Endothelial cell of umbilical vein (primary cell): Measurements from ENCODE around the gene ZCCHC14. TPM values are rescaled to one million over a fixed set of nuclear protein-coding genes. Genes with fewer than 3 reads are reported as not detected.

Experiments
- BruUV-seq: library from RNA; stranded (reverse); fragments of 400-500 nt; replicated peaks from 2 replicates; lab custom pipeline; 2021; lab: Mats Ljungman, UMichigan
- CTCF ChIA-PET: fragments of 300-600, 350-600 bp; sonication (Branson Sonifier 250); formaldehyde crosslinking; loops from one replicate; lab custom pipeline; 2021; ENCODE audit warnings: antibody characterized with exemption, inconsistent platforms; lab: Charles Lee
- POLR2A ChIA-PET: fragments of 300-600, 350-600 bp; sonication (Branson Sonifier 250); formaldehyde crosslinking; loops from one replicate; lab custom pipeline; 2021; ENCODE audit warnings: antibody characterized with exemption, inconsistent platforms; lab: Charles Lee
- DNase-seq: peaks from one replicate; pipeline ENCODE4 v3.0.0-alpha.2; 2011; ENCODE audit warnings: low read depth, low spot score
- FAIRE-seq: peaks from 2 replicates; lab custom pipeline; 2011; peaks lifted over from hg19 to GRCh38; lab: Jason Lieb, UNC
- H2AFZ ChIP-seq: 2 replicates; pipeline ENCODE4 v1.6.0; 2012; ENCODE audit warnings: low read depth, low read length, control low read depth, inconsistent platforms
- H3K27ac ChIP-seq: 2 replicates; pipeline ENCODE4 v1.5.1; 2011; ENCODE audit warnings: low read depth, mild to moderate bottlenecking, control low read depth, low read length, moderate library complexity; ENCODE audit not compliant: insufficient read depth
- H3K27me3 ChIP-seq, 2 experiments: 2 replicates each; pipeline versions ENCODE4 v1.6.0 to v1.6.1; 2011; ENCODE audit warnings: low read length in 2 of 2, mixed read lengths in 1 of 2; ENCODE audit not compliant: control insufficient read depth in 2 of 2, insufficient read depth in 2 of 2
- H3K36me3 ChIP-seq, 2 experiments: 2 replicates in 1 of 2; 3 replicates in 1 of 2; pipeline ENCODE4 v1.5.1; 2011; ENCODE audit warnings: low read length in 2 of 2, mild to moderate bottlenecking in 1 of 2, moderate library complexity in 1 of 2; ENCODE audit not compliant: control insufficient read depth in 2 of 2, insufficient read depth in 2 of 2; ENCODE audit errors: extremely low read depth in 1 of 2
- H3K4me1 ChIP-seq: 3 replicates; pipeline ENCODE4 v1.5.1; 2011; ENCODE audit warnings: mild to moderate bottlenecking, low read length; ENCODE audit not compliant: control insufficient read depth, insufficient read depth; ENCODE audit errors: extremely low read depth
- H3K4me2 ChIP-seq: 2 replicates; pipeline ENCODE4 v1.6.1; 2011; ENCODE audit warnings: low read length, control low read depth, mixed read lengths; ENCODE audit not compliant: insufficient read depth
- H3K4me3 ChIP-seq, 3 experiments: fragments of 200-600 bp in 1 of 3; sonication (generic), shearing (Covaris generic) in 1 of 3; replicated peaks in 1 of 3; 2 replicates each; pipeline ENCODE4 v1.5.1; 2011 to 2016; ENCODE audit warnings: control low read depth in 3 of 3, low read length in 3 of 3, mild to moderate bottlenecking in 2 of 3, inconsistent platforms in 1 of 3, low read depth in 1 of 3, moderate library complexity in 1 of 3; ENCODE audit not compliant: insufficient read depth in 1 of 3
- H3K79me2 ChIP-seq: 2 replicates; pipeline ENCODE4 v1.6.0; 2012; ENCODE audit warnings: low read length, inconsistent platforms; ENCODE audit not compliant: control insufficient read depth, insufficient read depth
- H3K9ac ChIP-seq: replicated peaks from 2 replicates; pipeline ENCODE3; 2011; ENCODE audit warnings: low read length, control low read depth; ENCODE audit not compliant: insufficient read depth; ENCODE audit errors: extremely low read depth
- H3K9me1 ChIP-seq: replicated peaks from 3 replicates; pipeline ENCODE4 v1.6.0; 2011; ENCODE audit warnings: mild to moderate bottlenecking, low read length; ENCODE audit not compliant: control insufficient read depth, insufficient read depth; ENCODE audit errors: extremely low read depth
- H3K9me3 ChIP-seq: replicated peaks from 2 replicates; pipeline ENCODE4 v1.5.1; 2012; ENCODE audit warnings: low read length, inconsistent platforms; ENCODE audit not compliant: control insufficient read depth, insufficient read depth
- H4K20me1 ChIP-seq: replicated peaks from 2 replicates; pipeline ENCODE3; 2011; ENCODE audit warnings: mild to moderate bottlenecking, low read length; ENCODE audit not compliant: control insufficient read depth, insufficient read depth; ENCODE audit errors: extremely low read depth
- EZH2 ChIP-seq: IDR thresholded peaks from 2 replicates; pipeline ENCODE4 v1.6.1; 2012; ENCODE audit warnings: borderline replicate concordance, low read depth, mild to moderate bottlenecking, moderate library complexity, low read length, inconsistent platforms; ENCODE audit not compliant: severe bottlenecking
- FOS ChIP-seq: IDR thresholded peaks from 2 replicates; pipeline ENCODE4 v1.6.1; 2011; ENCODE audit warnings: mild to moderate bottlenecking, low read length, moderate library complexity, borderline replicate concordance; ENCODE audit not compliant: insufficient read depth
- GATA2 ChIP-seq: IDR thresholded peaks from 2 replicates; pipeline ENCODE4 v1.7.0; 2011; ENCODE audit warnings: low read depth, mild to moderate bottlenecking, moderate library complexity, mixed read lengths, low read length; ENCODE audit not compliant: insufficient read length, insufficient read depth
- JUN ChIP-seq: IDR thresholded peaks from 2 replicates; pipeline ENCODE4 v1.6.1; 2011; ENCODE audit warnings: borderline replicate concordance, low read depth; ENCODE audit not compliant: insufficient read length, insufficient read depth
- MAX ChIP-seq: IDR thresholded peaks from 2 replicates; pipeline ENCODE4 v1.6.1; 2011; ENCODE audit not compliant: insufficient read depth, insufficient read length
- MYC ChIP-seq: IDR thresholded peaks from one replicate; pipeline ENCODE4 v1.6.1; 2011; ENCODE audit warnings: mild to moderate bottlenecking, low read depth, low read length
- POLR2A ChIP-seq: IDR thresholded peaks from 2 replicates; pipeline ENCODE4 v1.6.1; 2012; ENCODE audit warnings: low read depth, mild to moderate bottlenecking, control low read depth, low read length
- POLR2AphosphoS5 ChIP-seq: IDR thresholded peaks from 2 replicates; pipeline ENCODE4 v1.6.1; 2012; ENCODE audit warnings: low read depth, mild to moderate bottlenecking, control low read depth, low read length, moderate library complexity; ENCODE audit not compliant: insufficient read depth
- dilution Hi-C: fragments of 300-500 bp; cut with MboI; formaldehyde crosslinking; loops from one replicate; pipeline ENCODE4 v1.15.0; 2019; ENCODE audit warnings: low sequenced_read_pairs; ENCODE audit not compliant: extremely low pct_ligation_motif_present
- intact Hi-C: fragments of 100-400 bp; cut with micrococcal nuclease; formaldehyde crosslinking; loops from one replicate; pipeline ENCODE4 v1.10.0; 2022
- polyA plus RNA-seq, 4 experiments: library from polyadenylated mRNA; depleted of rRNA in 3 of 4; stranded (reverse) in 3 of 4; unstranded in 1 of 4; fragments of >200 nt; gene quantifications; 2 replicates each; pipeline versions ENCODE4 v1.2.1 to v1.2.3, GENCODE V29; 2011 to 2012; ENCODE audit warnings: missing spikeins in 1 of 4
- total RNA-seq: library from RNA; stranded (reverse); gene quantifications from 2 replicates; pipeline ENCODE4 v1.2.3, GENCODE V29; 2021
- TF ChIP-seq, protein P1 (sequence below), 2 donors: IDR thresholded peaks; 1 replicate in 1 of 2; 2 replicates in 1 of 2; pipeline ENCODE4 v1.5.1; 2011; ENCODE audit warnings: low read length in 2 of 2, mild to moderate bottlenecking in 2 of 2, moderate library complexity in 2 of 2, control low read depth in 1 of 2, inconsistent platforms in 1 of 2, low read depth in 1 of 2; ENCODE audit not compliant: insufficient read depth in 1 of 2; ENCODE audit errors: extremely low read depth in 1 of 2

ZCCHC14 gene
- total and polyA plus RNA-seq, 2 donors (not counting 3 experiments of a cell fraction or from before 2014, with no cell fraction given) = 9.5 to 30.9 TPM

GRCh38 chr16:87404764-87405625 lies 87.8 kb downstream of the ZCCHC14 start:
- H2AFZ ChIP-seq = no peak overlapping the region
- intact Hi-C loops (loop anchor here (5.0 to 10.0 kb wide), 2 partner anchors 87 to 360 kb away; partner anchors contain the start of genes KLHDC4 and ZCCHC14), dilution Hi-C loops (no loop called here)
- no peak overlapping the region for H3K27ac ChIP-seq
- no peaks in the 10 kb centered on the region for H4K20me1 ChIP-seq
- H3K9ac ChIP-seq = no peak overlapping the region
- H3K79me2 ChIP-seq = no peaks in the 10 kb centered on the region
- no peak for DNase-seq
- H3K4me1 ChIP-seq = peaks cover 20% of the 10 kb centered on the region
- FAIRE-seq = no peak
- no TSS peak for BruUV-seq
- no peaks in the 10 kb centered on the region for H3K9me1 ChIP-seq
- no peak overlapping the region for H3K4me3 ChIP-seq
- H3K36me3 ChIP-seq = peaks cover 16 to 31% of the 10 kb centered on the region in 2 experiments
- no peaks in the 10 kb centered on the region for H3K27me3 ChIP-seq
- H3K4me2 ChIP-seq = no peak overlapping the region
- CTCF ChIA-PET = interaction anchor here (0.7 to 1.3 kb wide), 3 partner anchors 11 to 231 kb away, joined by 3 to 6 read pairs (median 3); partner anchors contain the start of gene C16orf95
- TF ChIP-seq JUN = no peak
- POLR2A ChIA-PET = no interaction called here
- no peaks in the 10 kb centered on the region for H3K9me3 ChIP-seq

- no peak overlapping the region for H3K27ac ChIP-seq
- H3K4me3 ChIP-seq = no peak overlapping the region
- dilution Hi-C loops = no loop called here
- peaks cover 11% of the 10 kb centered on the region for H4K20me1 ChIP-seq
- BruUV-seq = no TSS peak
- intact Hi-C loops = no loop called here
- peaks cover 16% of the 10 kb centered on the region for H3K4me1 ChIP-seq
- H3K36me3 ChIP-seq = peaks cover 5 to 6% of the 10 kb centered on the region in 2 experiments
- H3K9me3 ChIP-seq = no peaks in the 10 kb centered on the region
- TF ChIP-seq FOS (no peak), EZH2 (no peak), MYC (no peak), POLR2A (no peak), POLR2AphosphoS5 (no peak), JUN (no peak), GATA2 (no peak), MAX (no peak)
- TF ChIP-seq, protein P1, sequence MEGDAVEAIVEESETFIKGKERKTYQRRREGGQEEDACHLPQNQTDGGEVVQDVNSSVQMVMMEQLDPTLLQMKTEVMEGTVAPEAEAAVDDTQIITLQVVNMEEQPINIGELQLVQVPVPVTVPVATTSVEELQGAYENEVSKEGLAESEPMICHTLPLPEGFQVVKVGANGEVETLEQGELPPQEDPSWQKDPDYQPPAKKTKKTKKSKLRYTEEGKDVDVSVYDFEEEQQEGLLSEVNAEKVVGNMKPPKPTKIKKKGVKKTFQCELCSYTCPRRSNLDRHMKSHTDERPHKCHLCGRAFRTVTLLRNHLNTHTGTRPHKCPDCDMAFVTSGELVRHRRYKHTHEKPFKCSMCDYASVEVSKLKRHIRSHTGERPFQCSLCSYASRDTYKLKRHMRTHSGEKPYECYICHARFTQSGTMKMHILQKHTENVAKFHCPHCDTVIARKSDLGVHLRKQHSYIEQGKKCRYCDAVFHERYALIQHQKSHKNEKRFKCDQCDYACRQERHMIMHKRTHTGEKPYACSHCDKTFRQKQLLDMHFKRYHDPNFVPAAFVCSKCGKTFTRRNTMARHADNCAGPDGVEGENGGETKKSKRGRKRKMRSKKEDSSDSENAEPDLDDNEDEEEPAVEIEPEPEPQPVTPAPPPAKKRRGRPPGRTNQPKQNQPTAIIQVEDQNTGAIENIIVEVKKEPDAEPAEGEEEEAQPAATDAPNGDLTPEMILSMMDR (IDR thresholded peaks at IDR 0.05; ENCODE audit: extremely low read depth in 1 of 2, insufficient read depth in 1 of 2, low read depth in 1 of 2, low read length in 2 of 2) = no peak
- H3K9ac ChIP-seq = no peak overlapping the region
- H3K79me2 ChIP-seq = peaks cover 63% of the 10 kb centered on the region
- ChIA-PET POLR2A (interaction anchor here (1.3 kb wide), 1 partner anchor 12 kb away, joined by 3 read pairs; no protein-coding TSS in a partner anchor), CTCF (interaction anchor here (1.3 to 2.5 kb wide), 5 partner anchors 12 to 241 kb away, joined by 3 to 11 read pairs (median 7); no protein-coding TSS in a partner anchor)
- DNase-seq = no peak
- no peaks in the 10 kb centered on the region for H3K9me1 ChIP-seq
- H3K27me3 ChIP-seq = no peaks in the 10 kb centered on the region
- FAIRE-seq = no peak
- H3K4me2 ChIP-seq = no peak overlapping the region
- H2AFZ ChIP-seq = no peak overlapping the region
These were observed 97.5 kb downstream of the ZCCHC14 start for GRCh38 chr16:87395181-87395842.
